Mucosa of stomach (tissue), 1 donor: Measurements from ENCODE around the gene SLC44A1.

Experiments used
- H3K27me3 ChIP-seq: one replicate; pipeline ENCODE4 v1.7.0; 2013; ENCODE audit warnings: mild to moderate bottlenecking, low read length; ENCODE audit not compliant: control insufficient read depth, insufficient read depth
- H3K36me3 ChIP-seq: one replicate; pipeline ENCODE4 v1.7.0; 2013; ENCODE audit warnings: low read length; ENCODE audit not compliant: control insufficient read depth, insufficient read depth
- H3K4me1 ChIP-seq: one replicate; pipeline ENCODE4 v1.7.0; 2013; ENCODE audit warnings: mild to moderate bottlenecking, low read length; ENCODE audit not compliant: control insufficient read depth, insufficient read depth
- H3K4me3 ChIP-seq: one replicate; pipeline ENCODE4 v1.7.0; 2013; ENCODE audit warnings: low read length
- H3K9ac ChIP-seq: one replicate; pipeline ENCODE4 v1.7.0; 2013; ENCODE audit warnings: mild to moderate bottlenecking, low read length, moderate library complexity
- H3K9me3 ChIP-seq: one replicate; pipeline ENCODE4 v1.7.0; 2013; ENCODE audit warnings: mild to moderate bottlenecking, low read length, moderate library complexity; ENCODE audit not compliant: control insufficient read depth
- donor health status: Pancreatic carcinoma.

Gene SLC44A1

DNA sequence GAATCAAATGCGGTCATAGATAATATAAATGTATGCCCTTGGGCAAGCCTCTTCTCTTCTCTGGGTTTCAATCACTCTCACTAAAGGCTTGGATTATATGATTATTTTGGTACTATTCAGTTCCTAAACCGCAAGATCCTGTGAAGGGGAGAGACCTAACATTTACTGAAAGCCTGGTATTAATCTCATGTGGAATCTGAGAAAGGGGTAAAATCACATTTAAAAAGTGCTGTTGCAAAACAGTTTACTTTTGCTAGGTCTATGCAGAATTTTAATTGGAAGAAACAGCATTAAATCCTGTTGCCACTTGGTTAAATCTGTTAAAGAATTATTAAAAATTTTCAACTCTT lies 50.7 kb downstream of the SLC44A1 start:
- no peaks in the 10 kb centered on the region for H3K9me3 ChIP-seq
- no peaks in the 10 kb centered on the region for H3K27me3 ChIP-seq
- H3K4me3 ChIP-seq: no peak overlapping the region
- no peaks in the 10 kb centered on the region for H3K36me3 ChIP-seq
- no peak overlapping the region for H3K9ac ChIP-seq
- peaks cover 47% of the 10 kb centered on the region for H3K4me1 ChIP-seq

GRCh38 chr9:105295986-105296385 lies 51.5 kb downstream of the SLC44A1 start:
- Histone ChIP-seq H3K9me3 (no peaks in the 10 kb centered on the region), H3K27me3 (no peaks in the 10 kb centered on the region), H3K36me3 (no peaks in the 10 kb centered on the region), H3K4me1 (peaks cover 44% of the 10 kb centered on the region), H3K9ac (no peak overlapping the region), H3K4me3 (no peak overlapping the region)

- Histone ChIP-seq H3K36me3 (no peaks in the 10 kb centered on the region), H3K4me3 (no peak overlapping the region), H3K9ac (peak overlapping the region; percentile 6)
These were observed 52.0 kb downstream of the SLC44A1 start for GRCh38 chr9:105296445-105296844.

DNA sequence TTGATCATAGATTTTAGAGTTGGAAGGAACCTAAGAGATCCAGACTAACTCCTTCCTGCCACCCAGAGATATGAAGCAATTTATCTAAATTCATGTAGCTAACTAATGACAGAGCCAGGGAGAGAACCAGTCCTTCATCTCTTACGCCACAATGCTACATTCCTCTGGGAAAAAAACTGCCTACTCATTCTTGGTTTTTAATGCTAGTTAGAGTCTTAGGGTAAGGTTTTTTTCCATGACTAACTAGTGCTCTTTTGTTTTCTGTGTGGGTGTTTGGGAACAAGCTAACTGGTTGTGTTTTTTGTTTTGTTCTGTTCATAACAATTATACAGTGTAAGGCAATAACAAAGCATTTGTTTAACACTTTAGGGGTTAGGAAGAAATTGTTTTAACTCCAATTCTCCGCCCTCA lies 52.4 kb downstream of the SLC44A1 start:
- peaks cover 41% of the 10 kb centered on the region for H3K4me1 ChIP-seq
- H3K4me3 ChIP-seq: no peak overlapping the region
- peak overlapping the region; percentile 6 for H3K9ac ChIP-seq
- H3K36me3 ChIP-seq: no peaks in the 10 kb centered on the region
- H3K27me3 ChIP-seq: no peaks in the 10 kb centered on the region
- H3K9me3 ChIP-seq: no peaks in the 10 kb centered on the region

More at GRCh38 chr9:105296445-105296844, 52.0 kb downstream of the SLC44A1 start:
- H3K9me3 ChIP-seq: no peaks in the 10 kb centered on the region
- H3K27me3 ChIP-seq: no peaks in the 10 kb centered on the region
- H3K4me1 ChIP-seq: peaks cover 41% of the 10 kb centered on the region

DNA sequence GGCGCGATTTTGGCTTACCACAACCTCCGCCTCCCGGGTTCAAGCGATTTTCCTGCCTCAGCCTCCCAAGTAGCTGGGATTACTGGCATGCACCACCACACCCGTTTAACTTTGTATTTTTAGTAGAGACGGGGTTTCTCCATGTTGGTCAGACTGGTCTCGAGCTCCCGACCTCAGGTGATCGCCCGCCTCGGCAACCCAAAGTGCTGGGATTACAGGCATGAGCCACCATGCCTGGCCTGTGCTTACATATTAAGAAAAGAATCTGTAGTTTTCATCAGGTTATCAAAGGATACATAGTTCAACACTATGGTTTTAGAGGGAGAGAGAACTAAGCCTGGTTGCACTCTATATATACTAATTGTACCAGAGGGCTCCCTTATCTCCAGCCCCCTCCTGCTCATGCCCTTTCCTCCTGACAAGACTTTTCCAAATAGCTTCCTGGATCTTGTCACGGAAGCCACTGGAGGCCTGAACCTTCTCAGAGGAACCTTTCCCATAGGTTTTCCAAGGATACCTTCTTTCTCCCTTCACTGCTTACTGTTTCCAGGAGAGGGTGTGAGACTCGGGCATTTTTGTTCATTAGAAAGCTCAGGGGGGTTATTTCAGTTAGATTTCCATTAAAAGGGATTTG lies 53.1 kb downstream of the SLC44A1 start:
- no peaks in the 10 kb centered on the region for H3K36me3 ChIP-seq
- H3K4me1 ChIP-seq: peaks cover 41% of the 10 kb centered on the region
- no peak overlapping the region for H3K4me3 ChIP-seq
- H3K9me3 ChIP-seq: no peaks in the 10 kb centered on the region
- H3K9ac ChIP-seq: no peak overlapping the region
- no peaks in the 10 kb centered on the region for H3K27me3 ChIP-seq

- Histone ChIP-seq H3K4me1 (peaks cover 49% of the 10 kb centered on the region), H3K36me3 (no peaks in the 10 kb centered on the region), H3K4me3 (no peak overlapping the region), H3K9ac (peak overlapping the region; percentile 48), H3K27me3 (no peaks in the 10 kb centered on the region), H3K9me3 (no peaks in the 10 kb centered on the region)
These were observed 54.9 kb downstream of the SLC44A1 start for GRCh38 chr9:105299190-105299854.

- Histone ChIP-seq H3K9me3 (no peaks in the 10 kb centered on the region), H3K4me3 (no peak overlapping the region), H3K27me3 (no peaks in the 10 kb centered on the region), H3K4me1 (peaks cover 50% of the 10 kb centered on the region), H3K36me3 (no peaks in the 10 kb centered on the region), H3K9ac (no peak overlapping the region)
These were observed 58.3 kb downstream of the SLC44A1 start for GRCh38 chr9:105302728-105303127.

- H3K4me1 ChIP-seq: peaks cover 44% of the 10 kb centered on the region
- no peak overlapping the region for H3K9ac ChIP-seq
- H3K36me3 ChIP-seq: no peaks in the 10 kb centered on the region
- H3K27me3 ChIP-seq: no peaks in the 10 kb centered on the region
- no peak overlapping the region for H3K4me3 ChIP-seq
- H3K9me3 ChIP-seq: no peaks in the 10 kb centered on the region
These were observed 61.4 kb downstream of the SLC44A1 start for GRCh38 chr9:105305856-105306255.

DNA sequence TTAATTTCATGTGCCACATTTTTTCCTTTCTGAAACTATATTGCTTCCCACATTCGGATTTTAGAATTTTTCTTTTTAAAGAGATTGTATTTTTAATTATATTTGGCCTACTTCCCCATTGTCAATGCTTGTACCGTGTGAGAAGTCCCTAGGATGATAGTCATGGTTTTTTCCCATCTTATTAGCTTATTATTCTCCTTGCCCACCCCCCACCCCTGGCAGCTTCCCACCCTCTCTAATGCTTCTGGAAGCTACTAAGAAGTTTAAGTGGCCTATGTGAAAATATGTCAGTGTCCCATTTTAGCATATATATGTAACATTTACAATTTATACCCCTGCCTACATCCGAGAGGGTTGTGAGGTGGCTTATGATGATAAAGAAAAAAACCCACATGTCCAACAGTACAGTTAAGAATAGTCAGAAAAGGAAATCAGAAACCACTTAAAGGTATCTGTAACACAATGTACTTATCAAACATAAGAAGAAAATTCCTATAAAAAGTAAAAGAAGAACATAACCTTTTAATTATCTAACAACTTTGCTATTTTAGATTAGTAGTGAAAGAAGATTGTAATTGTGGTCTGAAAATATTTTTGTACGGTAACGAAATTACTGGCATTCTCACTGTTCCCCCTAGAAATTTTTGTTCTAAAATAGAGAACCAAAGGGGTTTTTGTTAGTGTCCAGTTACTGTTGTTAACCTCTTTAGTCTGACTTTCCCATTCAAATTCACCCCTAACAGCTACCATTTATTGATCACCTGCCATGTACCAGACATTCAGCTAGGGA lies 62.1 kb downstream of the SLC44A1 start:
- H3K4me1 ChIP-seq: peaks cover 48% of the 10 kb centered on the region
- H3K9ac ChIP-seq: no peak overlapping the region
- H3K27me3 ChIP-seq: no peaks in the 10 kb centered on the region
- no peak overlapping the region for H3K4me3 ChIP-seq
- no peaks in the 10 kb centered on the region for H3K36me3 ChIP-seq
- no peaks in the 10 kb centered on the region for H3K9me3 ChIP-seq

- Histone ChIP-seq H3K4me1 (peaks cover 53% of the 10 kb centered on the region), H3K4me3 (no peak overlapping the region), H3K9ac (peak overlapping the region; percentile 30), H3K27me3 (no peaks in the 10 kb centered on the region), H3K36me3 (no peaks in the 10 kb centered on the region), H3K9me3 (no peaks in the 10 kb centered on the region)
These were observed 63.2 kb downstream of the SLC44A1 start for GRCh38 chr9:105307591-105308130.

DNA sequence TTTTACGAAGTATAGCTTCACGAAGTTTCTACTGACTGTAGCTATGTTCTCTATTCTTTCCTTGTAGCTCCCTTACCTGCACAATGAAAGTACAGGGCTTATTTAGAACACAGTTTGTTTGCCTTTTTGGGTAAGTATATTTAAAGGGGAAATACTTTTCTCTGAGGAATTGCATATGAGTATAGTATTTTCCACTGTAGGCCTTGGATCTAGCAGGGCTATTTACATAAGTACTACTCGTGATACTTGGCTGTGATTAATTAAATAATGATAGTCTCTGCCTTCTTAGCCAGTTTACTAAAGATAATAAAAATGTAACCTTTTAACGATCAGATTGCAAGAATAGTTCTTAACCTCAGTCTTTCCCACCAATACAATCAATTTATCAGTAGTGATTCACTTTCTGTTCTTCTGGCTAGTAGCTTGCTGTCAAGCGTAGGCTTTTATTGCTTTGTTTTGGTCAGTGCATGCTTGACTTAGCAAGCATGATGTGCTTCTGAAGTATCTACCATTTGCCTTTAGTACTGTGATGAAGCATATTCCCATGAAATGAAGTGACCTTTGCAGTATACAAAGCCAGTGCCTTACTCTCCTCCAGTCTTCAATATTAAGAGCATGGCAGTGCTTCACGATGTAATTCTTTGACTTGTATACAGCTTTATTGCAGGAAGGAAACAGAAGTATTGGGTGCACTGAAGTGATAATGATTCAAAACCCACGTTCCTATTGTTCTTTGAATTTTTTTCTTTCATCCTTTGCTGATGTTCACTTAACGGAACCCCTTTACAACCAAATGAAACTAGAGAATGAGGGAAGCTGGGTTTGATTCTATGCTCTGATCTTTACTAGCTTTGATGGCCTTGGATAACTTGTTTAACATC lies 64.2 kb downstream of the SLC44A1 start:
- H3K36me3 ChIP-seq: no peaks in the 10 kb centered on the region
- H3K4me1 ChIP-seq: peaks cover 58% of the 10 kb centered on the region
- no peaks in the 10 kb centered on the region for H3K27me3 ChIP-seq

More for the DNA sequence above, 64.2 kb downstream of the SLC44A1 start:
- Histone ChIP-seq H3K9ac (peak overlapping the region; percentile 30), H3K9me3 (no peaks in the 10 kb centered on the region), H3K4me3 (no peak overlapping the region)
